GM10266 (cell line): Measurements from ENCODE around the gene SUMO3.

Experiments
- DNase-seq: peaks from one replicate; pipeline ENCODE4 v3.0.0; 2012; ENCODE audit errors: extremely low spot score
- CTCF ChIP-seq: IDR thresholded peaks from 2 replicates; pipeline ENCODE4 v1.5.1; 2012; ENCODE audit warnings: mild to moderate bottlenecking, low read depth; ENCODE audit not compliant: control insufficient read depth, insufficient read depth; ENCODE audit errors: missing control alignments

Gene SUMO3

DNA sequence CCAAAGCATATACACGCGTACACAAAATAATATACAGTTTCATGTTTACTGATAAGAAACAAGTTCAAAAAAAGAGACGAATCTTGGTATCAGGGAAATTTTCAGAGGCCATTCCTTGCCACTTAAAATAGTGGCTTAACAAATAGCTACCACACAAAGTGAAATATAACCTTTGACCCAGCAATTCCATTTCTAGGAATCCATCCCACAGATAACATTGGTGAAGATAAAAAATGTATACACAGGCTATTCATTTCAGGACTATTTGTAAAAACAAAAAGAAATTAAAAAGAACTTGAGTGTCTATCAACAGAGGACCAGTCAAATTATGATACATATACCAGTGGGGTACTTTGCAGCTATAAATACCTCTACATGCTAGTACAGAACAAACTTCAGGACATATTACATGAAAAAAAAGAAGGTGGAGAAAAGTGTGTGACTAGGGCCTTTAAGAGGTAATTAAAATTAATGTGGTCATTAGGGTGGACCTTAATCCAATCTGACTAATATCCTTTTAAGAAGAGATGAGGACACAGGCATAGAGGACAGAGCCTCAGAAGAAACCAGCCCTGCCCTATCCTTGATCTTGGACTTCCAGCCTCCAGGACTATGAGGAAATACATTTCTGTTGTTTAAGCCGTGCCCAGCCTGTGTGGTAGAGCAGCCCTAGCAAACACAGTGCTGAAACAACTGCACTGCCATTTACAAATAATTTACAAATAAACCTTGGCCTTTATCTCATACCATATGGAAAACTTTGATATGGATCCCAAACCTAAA lies 24.1 kb downstream of the SUMO3 start:
- TF ChIP-seq CTCF, result no peak
- no peak for DNase-seq

DNA sequence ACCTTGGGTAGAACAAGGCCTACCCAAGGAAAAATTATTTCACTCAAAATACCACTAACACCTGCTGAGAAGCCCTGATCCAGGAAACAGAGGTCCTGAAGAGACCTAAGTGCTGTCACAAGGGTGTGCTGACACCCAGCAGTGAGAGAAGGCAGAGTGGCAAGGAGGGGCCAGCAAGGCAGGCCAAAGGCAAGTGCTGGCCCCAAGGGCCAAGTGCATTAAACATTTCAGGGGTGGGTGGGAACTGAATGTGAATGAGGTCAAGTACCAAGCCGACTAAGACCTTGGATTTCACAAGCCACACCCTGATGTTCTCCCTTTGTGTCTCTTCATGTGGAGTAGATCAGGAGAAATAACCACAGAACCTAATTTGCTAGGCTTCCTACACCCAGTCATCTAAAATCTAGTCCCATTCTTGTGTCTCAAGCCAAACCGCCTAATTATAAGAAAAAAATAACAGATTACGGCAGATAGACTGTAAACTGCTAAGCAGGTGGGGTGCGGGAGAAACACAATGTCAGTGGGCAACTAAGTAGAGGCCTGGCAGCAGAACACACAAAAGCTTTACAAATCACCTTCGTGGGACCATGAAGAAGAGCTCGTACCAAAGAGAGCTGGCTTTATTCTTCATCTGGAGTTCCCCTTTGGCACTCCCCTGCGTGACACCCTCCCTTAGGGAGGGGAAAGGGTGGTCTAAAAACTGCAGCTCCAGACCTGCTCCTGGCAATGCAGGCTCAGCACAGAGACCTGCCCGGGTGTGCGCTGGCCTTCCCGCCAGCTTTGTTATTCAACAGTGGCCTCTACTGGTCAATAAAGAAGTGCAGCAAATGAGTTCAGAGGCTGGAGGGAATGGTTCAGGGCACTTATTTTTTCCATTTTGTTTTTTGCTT lies 24.9 kb downstream of the SUMO3 start:
- peak; percentile 84 for DNase-seq
- peak; percentile 77 for TF ChIP-seq CTCF

DNA sequence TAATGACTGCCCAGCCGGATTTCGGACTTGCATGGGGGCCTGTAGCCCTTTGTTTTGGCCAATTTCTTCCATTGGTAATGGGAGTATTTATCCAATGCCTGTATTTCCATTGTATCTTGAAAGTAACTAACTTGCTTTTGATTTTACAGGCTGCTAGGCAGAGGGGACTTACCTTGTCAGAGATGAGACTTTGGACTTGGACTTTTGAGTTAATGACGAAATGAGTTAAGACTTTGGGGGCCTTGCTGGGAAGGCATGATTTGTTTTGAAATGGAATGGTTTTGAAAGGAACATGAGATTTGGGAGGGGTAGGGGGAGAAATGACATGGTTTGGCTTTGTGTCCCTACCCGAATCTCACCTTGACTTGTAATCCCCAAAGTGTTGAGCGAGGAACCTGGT lies 25.9 kb downstream of the SUMO3 start:
- TF ChIP-seq CTCF, result no peak
- no peak for DNase-seq

- no peak for TF ChIP-seq CTCF
- no peak for DNase-seq
Measured at GRCh38 chr21:44791246-44791645, 26.6 kb downstream of the SUMO3 start.

- TF ChIP-seq CTCF, result no peak
- no peak for DNase-seq
Measured at GRCh38 chr21:44790368-44790767, 27.5 kb downstream of the SUMO3 start.

- DNase-seq, result no peak
Measured at GRCh38 chr21:44789880-44790279, 28.0 kb downstream of the SUMO3 start.

More at GRCh38 chr21:44789880-44790279, 28.0 kb downstream of the SUMO3 start:
- no peak for TF ChIP-seq CTCF
